HCT116 (cell line): ENCODE data around the gene RYR3. TPM values are rescaled to one million over a fixed set of nuclear protein-coding genes. Genes with fewer than 3 reads are reported as not detected.

Source experiments
- ATAC-seq: fragments of 200-7000 bp; cut with Tn5 transposase; 2 replicates; pipeline ENCODE4 v1.9.1; 2020; ENCODE audit warnings: mild to moderate bottlenecking, moderate library complexity
- BruUV-seq: library from RNA; stranded (reverse); fragments of 400-500 nt; replicated peaks from 2 replicates; lab custom pipeline; 2021; lab: Mats Ljungman, UMichigan
- CTCF ChIA-PET: fragments of 300-600 bp; sonication (Branson Sonifier 250); formaldehyde crosslinking; loops from one replicate; lab custom pipeline; 2021; ENCODE audit warnings: antibody characterized with exemption; lab: Charles Lee
- POLR2A ChIA-PET: fragments of 300-600, 350-600 bp; sonication (Branson Sonifier 250); formaldehyde crosslinking; loops from one replicate; lab custom pipeline; 2021; ENCODE audit warnings: antibody characterized with exemption; lab: Charles Lee
- RAD21 ChIA-PET, 2 experiments: fragments of 300-600 bp; sonication (Branson Sonifier 250); formaldehyde crosslinking; loops; one replicate each; lab custom pipeline; 2023; ENCODE audit warnings: low total read pairs in 2 of 2; ENCODE audit not compliant: uncharacterized antibody in 2 of 2, unreplicated experiment in 2 of 2, low non-redundant PET in 1 of 2; lab: Charles Lee
- DNase-seq: peaks from one replicate; pipeline ENCODE4 v3.0.0-alpha.2; 2010; ENCODE audit warnings: low read depth, low spot score
- H2AFZ ChIP-seq: fragments of 200-600 bp; shearing (Covaris generic), sonication (generic); 2 replicates; pipeline ENCODE4 v1.6.1; 2017; ENCODE audit warnings: low read depth, mixed run types, mixed read lengths, antibody characterized with exemption, low read length; ENCODE audit not compliant: poor library complexity, severe bottlenecking
- H3K27ac ChIP-seq: 2 replicates; pipeline ENCODE4 v1.5.1; 2012; ENCODE audit warnings: low read depth, low read length
- H3K27me3 ChIP-seq: fragments of 200-600 bp; sonication (generic); 2 replicates; pipeline ENCODE4 v1.6.1; 2016; ENCODE audit warnings: mixed run types, low read length, mixed read lengths; ENCODE audit not compliant: insufficient read depth
- H3K36me3 ChIP-seq, 2 experiments: fragments of 200-500 bp in 1 of 2; fragments of 200-600 bp in 1 of 2; sonication (Bioruptor generic) in 1 of 2; sonication (generic) in 1 of 2; 2 replicates each; pipeline versions ENCODE4 v1.5.1 to v1.6.1; 2014 to 2016; ENCODE audit warnings: low read length in 2 of 2, inconsistent platforms in 1 of 2, mixed read lengths in 1 of 2, mixed run types in 1 of 2; ENCODE audit not compliant: insufficient read depth in 2 of 2, control insufficient read depth in 1 of 2
- H3K4me1 ChIP-seq, 2 experiments: fragments of 200-600 bp in 1 of 2; sonication (generic) in 1 of 2; 2 replicates each; pipeline versions ENCODE4 v1.5.1 to v1.6.1; 2012 to 2017; ENCODE audit warnings: low read length in 2 of 2, inconsistent platforms in 1 of 2, mild to moderate bottlenecking in 1 of 2, mixed read lengths in 1 of 2, mixed run types in 1 of 2, moderate library complexity in 1 of 2; ENCODE audit not compliant: insufficient read depth in 2 of 2, control insufficient read depth in 1 of 2
- H3K4me2 ChIP-seq: fragments of 200-600 bp; sonication (generic); 2 replicates; pipeline ENCODE4 v1.6.1; 2017; ENCODE audit warnings: mixed run types, low read length, mixed read lengths
- H3K4me3 ChIP-seq, 2 experiments: fragments of 200-600 bp in 1 of 2; sonication (generic) in 1 of 2; replicated peaks in 1 of 2; 2 replicates each; pipeline ENCODE4 v1.5.1; 2011 to 2016; ENCODE audit warnings: low read length in 2 of 2, control low read depth in 1 of 2, low read depth in 1 of 2, mild to moderate bottlenecking in 1 of 2, mixed read lengths in 1 of 2, mixed run types in 1 of 2
- H3K79me2 ChIP-seq: fragments of 200-600 bp; sonication (generic); 2 replicates; pipeline ENCODE4 v1.6.1; 2017; ENCODE audit warnings: mild to moderate bottlenecking, mixed run types, low read length, moderate library complexity, mixed read lengths; ENCODE audit not compliant: insufficient read depth
- H3K9ac ChIP-seq: fragments of 200-600 bp; sonication (generic); 2 replicates; pipeline ENCODE4 v1.6.1; 2016; ENCODE audit warnings: low read length, mixed read lengths
- H3K9me2 ChIP-seq: fragments of 200-600 bp; sonication (generic), shearing (Covaris generic); 2 replicates; pipeline ENCODE4 v1.6.1; 2017; ENCODE audit warnings: mixed run types, mild to moderate bottlenecking, moderate library complexity; ENCODE audit not compliant: insufficient read depth
- H3K9me3 ChIP-seq, 2 experiments: fragments of 200-500 bp in 1 of 2; fragments of 200-600 bp in 1 of 2; sonication (Bioruptor generic) in 1 of 2; sonication (generic) in 1 of 2; 2 replicates each; pipeline ENCODE4 v1.6.1; 2014 to 2017; ENCODE audit warnings: low read length in 2 of 2, mixed read lengths in 2 of 2, inconsistent platforms in 1 of 2, low read depth in 1 of 2, mild to moderate bottlenecking in 1 of 2, mixed run types in 1 of 2, moderate library complexity in 1 of 2; ENCODE audit not compliant: control insufficient read depth in 1 of 2, insufficient read depth in 1 of 2
- H4K20me1 ChIP-seq: fragments of 200-600 bp; sonication (generic), shearing (Covaris generic); 2 replicates; pipeline ENCODE4 v1.6.1; 2017; ENCODE audit warnings: mixed run types, mild to moderate bottlenecking, moderate library complexity; ENCODE audit not compliant: insufficient read depth
- CTCF ChIP-seq, 3 experiments: fragments of 200-600 bp in 1 of 3; sonication (generic) in 1 of 3; IDR thresholded peaks in 2 of 3; conservative IDR thresholded peaks in 1 of 3; 2 replicates each; pipeline ENCODE4 v1.5.1; 2012 to 2017; ENCODE audit warnings: low read depth in 2 of 3, low read length in 2 of 3, antibody characterized with exemption in 1 of 3, borderline replicate concordance in 1 of 3, control low read depth in 1 of 3, mild to moderate bottlenecking in 1 of 3, mixed read lengths in 1 of 3, mixed run types in 1 of 3, moderate library complexity in 1 of 3; ENCODE audit not compliant: insufficient read depth in 1 of 3
- EGR1 ChIP-seq: IDR thresholded peaks from 2 replicates; pipeline ENCODE4 v1.6.1; 2012; ENCODE audit warnings: low read depth
- EZH2 ChIP-seq: fragments of 200-600 bp; sonication (generic); IDR thresholded peaks from 2 replicates; pipeline ENCODE4 v1.6.1; 2017; ENCODE audit warnings: antibody characterized with exemption, mixed run types
- EZH2phosphoT487 ChIP-seq: fragments of 200-600 bp; IDR thresholded peaks from 2 replicates; pipeline ENCODE4 v1.6.1; 2018; ENCODE audit warnings: antibody characterized with exemption, borderline replicate concordance
- FOSL1 ChIP-seq: IDR thresholded peaks from 2 replicates; pipeline ENCODE4 v1.6.1; 2012; ENCODE audit warnings: low read depth
- MAX ChIP-seq: IDR thresholded peaks from 2 replicates; pipeline ENCODE4 v1.6.1; 2012
- POLR2A ChIP-seq: IDR thresholded peaks from 2 replicates; pipeline ENCODE4 v1.7.0; 2011; ENCODE audit warnings: borderline replicate concordance; ENCODE audit not compliant: insufficient read depth, insufficient read length; ENCODE audit errors: extremely low read depth
- RAD21 ChIP-seq: IDR thresholded peaks from 2 replicates; pipeline ENCODE4 v1.6.1; 2012; ENCODE audit warnings: low read depth, mild to moderate bottlenecking
- REST ChIP-seq: IDR thresholded peaks from 2 replicates; pipeline ENCODE4 v1.6.1; 2012; ENCODE audit warnings: low read depth
- SIN3A ChIP-seq: IDR thresholded peaks from 2 replicates; pipeline ENCODE4 v1.6.1; 2012; ENCODE audit warnings: low read depth
- SP1 ChIP-seq: IDR thresholded peaks from 2 replicates; pipeline ENCODE4 v1.6.1; 2012; ENCODE audit warnings: low read depth
- SRF ChIP-seq: IDR thresholded peaks from 2 replicates; pipeline ENCODE4 v1.6.1; 2012; ENCODE audit warnings: low read depth
- TCF7L2 ChIP-seq: IDR thresholded peaks from 2 replicates; pipeline ENCODE4 v1.7.0; 2011; ENCODE audit warnings: borderline replicate concordance, inconsistent platforms; ENCODE audit not compliant: insufficient read depth, insufficient read length; ENCODE audit errors: extremely low read depth
- ZFX ChIP-seq: fragments of 450-650 bp; IDR thresholded peaks from 2 replicates; pipeline ENCODE4 v1.6.1; 2017
- intact Hi-C: fragments of 100-400 bp; cut with micrococcal nuclease; formaldehyde crosslinking; loops from 2 replicates; pipeline ENCODE4 v1.10.0; 2022
- total RNA-seq: library from RNA; stranded (reverse); gene quantifications from one replicate; pipeline ENCODE4 v1.2.1, GENCODE V29; 2021; ENCODE audit not compliant: unreplicated experiment

Gene RYR3
- total RNA-seq, 1 experiment from 2014 or later = not detected

- H3K27ac ChIP-seq = no peak overlapping the region
- peaks cover 41% of the 10 kb centered on the region for H3K27me3 ChIP-seq
- DNase-seq (no peak), ATAC-seq (no peak)
- no TSS peak for BruUV-seq
- H3K9me2 ChIP-seq = no peaks in the 10 kb centered on the region
- no peaks in the 10 kb centered on the region for H4K20me1 ChIP-seq
- TF ChIP-seq EZH2phosphoT487 (no peak), EGR1 (no peak), CTCF (IDR thresholded peaks at IDR 0.05 in 2 of 3, conservative IDR thresholded peaks at IDR 0.05 in 1 of 3; ENCODE audit: borderline replicate concordance in 1 of 3, insufficient read depth in 1 of 3, low read depth in 2 of 3, low read length in 2 of 3) (no peak), REST (no peak), SRF (no peak), SP1 (no peak), RAD21 (no peak), FOSL1 (no peak), ZFX (no peak), EZH2 (no peak), POLR2A (no peak), TCF7L2 (no peak), SIN3A (no peak), MAX (no peak)
- ChIA-PET POLR2A (no interaction called here), RAD21 (no interaction called here), CTCF (interaction anchor here (2.5 kb wide), 1 partner anchor 8 kb away, joined by 22 read pairs; no protein-coding TSS in a partner anchor)
- no peaks in the 10 kb centered on the region for H3K36me3 ChIP-seq
- no peak overlapping the region for H2AFZ ChIP-seq
- no peaks in the 10 kb centered on the region for H3K4me1 ChIP-seq
- no peak overlapping the region for H3K9ac ChIP-seq
- intact Hi-C loops = no loop called here
- no peaks in the 10 kb centered on the region for H3K79me2 ChIP-seq
- no peaks in the 10 kb centered on the region for H3K9me3 ChIP-seq
- H3K4me3 ChIP-seq = no peak overlapping the region
- no peak overlapping the region for H3K4me2 ChIP-seq
Measured at GRCh38 chr15:33693166-33693800, 382.5 kb downstream of the RYR3 start.
